GM12892 (cell line): Measurements from ENCODE around the gene AVEN.

ENCODE experiments used
- DNase-seq: peaks from one replicate; pipeline ENCODE4 v3.0.0; 2011; ENCODE audit not compliant: insufficient read length
- FAIRE-seq: peaks from 2 replicates; lab custom pipeline; 2011; peaks lifted over from hg19 to GRCh38; lab: Jason Lieb, UNC
- POLR2A ChIP-seq: IDR thresholded peaks from 2 replicates; pipeline ENCODE4 v1.6.1; 2011; ENCODE audit warnings: low read depth, low read length, control low read depth
- POLR2AphosphoS5 ChIP-seq: IDR thresholded peaks from 2 replicates; pipeline ENCODE4 v1.6.1; 2011; ENCODE audit warnings: low read depth, low read length, control low read depth
- TAF1 ChIP-seq: IDR thresholded peaks from 2 replicates; pipeline ENCODE4 v1.6.1; 2011; ENCODE audit warnings: low read depth, mild to moderate bottlenecking, control low read depth, low read length, borderline replicate concordance

The AVEN gene

GRCh38 chr15:33874156-33874555 is 164.8 kb downstream of the AVEN start:
- TF ChIP-seq POLR2A, result no peak
- DNase-seq (no peak), FAIRE-seq (no peak)

- DNase-seq (no peak), FAIRE-seq (no peak)
- no peak for TF ChIP-seq POLR2AphosphoS5
- no peak for TF ChIP-seq POLR2A
- no peak for TF ChIP-seq TAF1
Measured at GRCh38 chr15:33872416-33873106, 166.4 kb downstream of the AVEN start.

- FAIRE-seq (no peak), DNase-seq (no peak)
- no peak for TF ChIP-seq POLR2A
- TF ChIP-seq TAF1, result no peak
- no peak for TF ChIP-seq POLR2AphosphoS5
Measured at GRCh38 chr15:33871980-33872379, 167.0 kb downstream of the AVEN start.

- DNase-seq, result no peak
- FAIRE-seq, result no peak
- TF ChIP-seq TAF1, result no peak
- TF ChIP-seq POLR2A, result no peak
- no peak for TF ChIP-seq POLR2AphosphoS5
Measured at GRCh38 chr15:33866101-33866737, 172.8 kb downstream of the AVEN start.

GRCh38 chr15:33865416-33865815 is 173.6 kb downstream of the AVEN start:
- FAIRE-seq (no peak), DNase-seq (no peak)
- TF ChIP-seq POLR2AphosphoS5 (no peak), POLR2A (no peak), TAF1 (no peak)

- no peak for DNase-seq
- FAIRE-seq, result no peak
- TF ChIP-seq TAF1 (no peak), POLR2A (no peak), POLR2AphosphoS5 (no peak)
Measured at GRCh38 chr15:33864360-33865075, 174.5 kb downstream of the AVEN start.

- TF ChIP-seq POLR2AphosphoS5 (no peak), TAF1 (no peak), POLR2A (no peak)
- no peak for FAIRE-seq
- DNase-seq, result no peak
Measured at GRCh38 chr15:33860754-33861153, 178.2 kb downstream of the AVEN start.

- FAIRE-seq, result no peak
- DNase-seq, result no peak
- TF ChIP-seq POLR2AphosphoS5 (no peak), TAF1 (no peak), POLR2A (no peak)
Measured at GRCh38 chr15:33859992-33860545, 178.9 kb downstream of the AVEN start.

GRCh38 chr15:33858836-33859235 is 180.2 kb downstream of the AVEN start:
- no peak for TF ChIP-seq POLR2AphosphoS5
- no peak for TF ChIP-seq TAF1
- no peak for TF ChIP-seq POLR2A
- DNase-seq (no peak), FAIRE-seq (no peak)

GRCh38 chr15:33857726-33858125 is 181.3 kb downstream of the AVEN start:
- TF ChIP-seq POLR2A, result no peak
- TF ChIP-seq TAF1, result no peak
- no peak for TF ChIP-seq POLR2AphosphoS5
- FAIRE-seq, result no peak
- DNase-seq, result no peak

GRCh38 chr15:33852570-33852969 is 186.4 kb downstream of the AVEN start:
- no peak for TF ChIP-seq POLR2AphosphoS5
- no peak for TF ChIP-seq TAF1
- no peak for TF ChIP-seq POLR2A
- FAIRE-seq (no peak), DNase-seq (no peak)

- DNase-seq (no peak), FAIRE-seq (no peak)
- TF ChIP-seq POLR2A (no peak), POLR2AphosphoS5 (no peak), TAF1 (no peak)
Measured at GRCh38 chr15:33852094-33852493, 186.9 kb downstream of the AVEN start.
